Neural crest cell (in vitro differentiated cells): Measurements from ENCODE around the gene ZDHHC19. TPM values are rescaled to one million over a fixed set of nuclear protein-coding genes. Genes with fewer than 3 reads are reported as not detected.

Experiments
- DNase-seq: peaks from one replicate; pipeline ENCODE4 v3.0.0; 2021; ENCODE audit warnings: low read depth, mixed read lengths, low spot score
- H3K27ac Mint-ChIP-seq: one replicate; pipeline ENCODE4 v1.8.0; 2021; ENCODE audit warnings: mild to moderate bottlenecking, mixed read lengths; ENCODE audit not compliant: unreplicated experiment
- H3K27me3 Mint-ChIP-seq: 2 replicates; pipeline ENCODE4 v1.8.0; 2021; ENCODE audit warnings: low read depth, mild to moderate bottlenecking, mixed read lengths
- H3K36me3 Mint-ChIP-seq: 2 replicates; pipeline ENCODE4 v1.8.0; 2021; ENCODE audit warnings: low read depth, mild to moderate bottlenecking, mixed read lengths
- H3K4me1 Mint-ChIP-seq: 2 replicates; pipeline ENCODE4 v1.8.0; 2021; ENCODE audit warnings: mixed read lengths
- H3K4me3 Mint-ChIP-seq: one replicate; pipeline ENCODE4 v1.8.0; 2021; ENCODE audit warnings: mild to moderate bottlenecking, mixed read lengths
- H3K9me3 Mint-ChIP-seq: 2 replicates; pipeline ENCODE4 v1.8.0; 2021; ENCODE audit warnings: mixed read lengths
- long read RNA-seq: library from polyadenylated mRNA; unstranded; transcript quantifications from one replicate; pipeline ENCODE4 v2.0.0, GENCODE V29; 2020
- total RNA-seq: library from RNA; stranded (reverse); gene quantifications from 2 replicates; pipeline ENCODE4 v1.2.1, GENCODE V29; 2021
- TF ChIP-seq, protein P1 (sequence below): fragments of 200-600 bp; sonication (generic); conservative IDR thresholded peaks from 2 replicates; pipeline ENCODE4 v1.5.0; 2021; ENCODE audit warnings: antibody characterized with exemption, mild to moderate bottlenecking

ZDHHC19 gene, protein sequence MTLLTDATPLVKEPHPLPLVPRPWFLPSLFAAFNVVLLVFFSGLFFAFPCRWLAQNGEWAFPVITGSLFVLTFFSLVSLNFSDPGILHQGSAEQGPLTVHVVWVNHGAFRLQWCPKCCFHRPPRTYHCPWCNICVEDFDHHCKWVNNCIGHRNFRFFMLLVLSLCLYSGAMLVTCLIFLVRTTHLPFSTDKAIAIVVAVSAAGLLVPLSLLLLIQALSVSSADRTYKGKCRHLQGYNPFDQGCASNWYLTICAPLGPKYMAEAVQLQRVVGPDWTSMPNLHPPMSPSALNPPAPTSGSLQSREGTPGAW
- total RNA-seq: not detected in 2 replicates
- long read RNA-seq: 0 reads

DNA sequence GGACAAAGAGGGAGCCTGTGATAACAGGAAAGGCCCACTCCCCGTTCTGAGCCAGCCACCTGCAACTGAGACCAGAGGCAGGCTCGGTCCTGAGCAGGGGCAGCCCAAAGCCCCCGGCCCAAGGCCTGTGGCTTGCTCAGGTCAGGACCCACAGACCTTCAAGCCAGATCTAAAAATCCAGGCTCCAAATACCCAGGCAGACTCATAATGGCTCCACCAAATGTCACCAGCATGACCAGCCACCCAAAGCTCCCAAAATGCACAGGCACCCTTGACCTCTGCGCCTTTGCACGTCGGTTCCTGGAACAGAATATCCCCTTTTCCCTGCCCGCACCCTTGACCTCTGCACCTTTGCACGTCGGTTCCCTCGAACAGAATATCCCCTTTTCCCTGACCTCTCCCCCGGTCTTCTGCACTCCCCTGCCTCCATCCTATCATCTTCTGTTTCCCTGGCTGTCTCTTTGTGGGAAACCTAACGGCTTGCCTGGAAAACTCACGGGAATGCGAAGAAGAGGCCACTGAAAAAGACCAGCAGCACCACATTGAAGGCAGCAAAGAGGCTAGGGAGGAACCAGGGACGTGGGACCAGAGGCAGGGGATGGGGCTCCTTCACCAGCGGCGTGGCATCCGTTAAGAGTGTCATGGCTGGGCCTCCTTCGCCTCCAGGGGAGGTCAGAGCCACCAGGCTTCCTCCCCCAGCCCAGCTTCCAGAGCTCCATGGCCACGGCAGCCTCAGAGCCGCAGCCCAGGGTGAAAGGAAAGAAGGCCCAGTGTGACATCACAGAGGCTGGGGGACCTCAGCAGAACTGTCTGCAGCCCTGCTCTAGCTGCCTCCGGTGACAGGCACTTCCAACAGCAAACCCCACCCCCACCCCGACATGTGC is at the start of gene ZDHHC19:
ZDHHC19 (minus strand) TSS at position 728 of the 884 bp plus-strand sequence; CDS start at position 643, 85 bp downstream.
- Mint-ChIP-seq H3K27ac (no peak within 1 kb of the TSS), H3K4me1 (peaks cover 28% of the 10 kb centered on the region), H3K4me3 (no peak within 1 kb of the TSS), H3K36me3 (no peaks in the 10 kb centered on the region), H3K9me3 (no peaks in the 10 kb centered on the region), H3K27me3 (peaks cover 5% of the 10 kb centered on the region)
- TF ChIP-seq, protein P1, sequence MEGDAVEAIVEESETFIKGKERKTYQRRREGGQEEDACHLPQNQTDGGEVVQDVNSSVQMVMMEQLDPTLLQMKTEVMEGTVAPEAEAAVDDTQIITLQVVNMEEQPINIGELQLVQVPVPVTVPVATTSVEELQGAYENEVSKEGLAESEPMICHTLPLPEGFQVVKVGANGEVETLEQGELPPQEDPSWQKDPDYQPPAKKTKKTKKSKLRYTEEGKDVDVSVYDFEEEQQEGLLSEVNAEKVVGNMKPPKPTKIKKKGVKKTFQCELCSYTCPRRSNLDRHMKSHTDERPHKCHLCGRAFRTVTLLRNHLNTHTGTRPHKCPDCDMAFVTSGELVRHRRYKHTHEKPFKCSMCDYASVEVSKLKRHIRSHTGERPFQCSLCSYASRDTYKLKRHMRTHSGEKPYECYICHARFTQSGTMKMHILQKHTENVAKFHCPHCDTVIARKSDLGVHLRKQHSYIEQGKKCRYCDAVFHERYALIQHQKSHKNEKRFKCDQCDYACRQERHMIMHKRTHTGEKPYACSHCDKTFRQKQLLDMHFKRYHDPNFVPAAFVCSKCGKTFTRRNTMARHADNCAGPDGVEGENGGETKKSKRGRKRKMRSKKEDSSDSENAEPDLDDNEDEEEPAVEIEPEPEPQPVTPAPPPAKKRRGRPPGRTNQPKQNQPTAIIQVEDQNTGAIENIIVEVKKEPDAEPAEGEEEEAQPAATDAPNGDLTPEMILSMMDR: no peak
- no peak for DNase-seq

DNA sequence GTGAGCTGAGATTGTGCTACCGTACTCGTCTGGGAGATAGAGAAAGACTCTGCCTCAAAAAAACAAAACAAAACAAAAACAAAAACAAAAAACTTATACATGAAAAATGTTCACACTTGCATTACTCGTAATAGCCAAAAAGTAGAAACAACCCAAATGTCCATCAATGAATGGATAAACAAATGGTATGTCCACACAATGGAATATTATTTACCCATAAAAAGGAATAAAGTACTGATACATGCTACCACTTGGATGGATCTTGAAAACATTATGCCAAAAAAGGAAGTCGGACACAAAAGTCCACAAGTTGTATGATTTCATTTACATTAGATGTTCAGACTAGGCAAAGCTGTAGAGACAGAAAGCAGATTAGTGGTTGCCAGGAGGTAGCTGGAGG is 49.6 kb upstream of the ZDHHC19 start:
- Mint-ChIP-seq H3K36me3 (peaks cover 13% of the 10 kb centered on the region), H3K4me1 (no peaks in the 10 kb centered on the region), H3K9me3 (no peaks in the 10 kb centered on the region), H3K27ac (no peak overlapping the region), H3K27me3 (no peaks in the 10 kb centered on the region), H3K4me3 (no peak overlapping the region)
- TF ChIP-seq, protein P1: no peak
- DNase-seq: no peak

DNA sequence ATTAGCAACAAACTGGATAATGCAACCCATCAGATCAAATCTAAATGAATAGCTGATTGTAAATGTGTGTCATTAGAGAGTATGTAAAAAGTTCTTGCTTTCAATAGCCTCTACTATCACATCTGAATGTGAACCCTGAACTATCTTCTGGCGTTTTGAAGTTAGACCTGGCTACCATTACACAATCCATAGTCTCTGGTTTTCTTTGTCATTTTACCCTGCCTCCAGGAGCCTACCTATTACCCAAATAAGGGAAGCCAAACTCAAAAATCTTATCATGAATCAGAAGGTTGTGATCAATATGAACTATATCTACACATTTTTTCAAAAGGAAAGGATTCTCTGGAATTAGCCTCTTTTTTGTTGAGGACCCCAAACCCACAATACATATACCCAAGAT is 44.6 kb upstream of the ZDHHC19 start:
- no peaks in the 10 kb centered on the region for H3K27me3 Mint-ChIP-seq
- no peaks in the 10 kb centered on the region for H3K9me3 Mint-ChIP-seq
- no peak overlapping the region for H3K4me3 Mint-ChIP-seq
- no peak overlapping the region for H3K27ac Mint-ChIP-seq
- DNase-seq: no peak
- TF ChIP-seq, protein P1: no peak
- no peaks in the 10 kb centered on the region for H3K4me1 Mint-ChIP-seq
- H3K36me3 Mint-ChIP-seq: peaks cover 6% of the 10 kb centered on the region

DNA sequence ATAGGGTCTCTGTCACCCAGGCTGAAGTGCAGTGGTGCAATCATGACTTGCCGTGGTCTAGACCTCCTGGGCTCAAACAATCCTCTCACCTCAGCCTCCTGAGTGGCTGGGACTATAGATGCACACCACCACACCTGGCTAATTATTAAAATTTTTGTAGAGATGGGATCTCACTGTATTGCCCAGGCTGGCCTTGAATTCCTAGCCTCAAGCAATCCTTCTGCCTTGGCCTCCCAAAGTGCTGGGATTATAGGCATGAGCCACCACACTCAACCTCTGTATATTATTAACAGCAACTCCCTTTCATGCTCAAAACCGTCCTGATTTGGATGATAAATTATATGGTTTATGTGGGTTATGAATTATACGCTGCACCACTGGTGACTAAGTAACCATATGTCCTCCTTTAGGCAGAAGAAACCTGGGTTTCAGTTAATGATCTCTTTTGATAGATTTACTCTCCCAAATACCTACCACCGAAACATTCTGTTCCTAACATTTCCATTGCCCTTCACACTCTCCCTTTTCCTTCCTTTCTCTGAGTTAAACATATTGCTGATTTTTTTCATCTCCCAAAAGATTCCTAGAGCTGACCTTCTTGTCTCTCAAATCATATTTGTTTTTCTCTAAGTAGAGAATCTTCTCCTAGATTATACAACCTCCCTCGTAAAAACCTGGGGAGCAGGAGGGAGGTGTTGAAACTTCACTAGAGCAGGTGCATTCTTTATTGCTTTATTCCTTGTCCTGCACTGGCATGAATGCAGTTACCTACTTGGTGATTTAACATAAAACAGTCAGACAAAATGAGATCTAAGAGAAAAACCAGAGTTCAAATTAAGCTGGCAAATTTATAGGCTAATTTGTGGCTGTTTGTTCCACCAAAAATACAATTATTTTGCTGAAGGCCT is 43.4 kb upstream of the ZDHHC19 start:
- TF ChIP-seq, protein P1: no peak
- Mint-ChIP-seq H3K4me1 (no peaks in the 10 kb centered on the region), H3K27me3 (no peaks in the 10 kb centered on the region), H3K9me3 (no peaks in the 10 kb centered on the region), H3K36me3 (peaks cover 6% of the 10 kb centered on the region), H3K27ac (no peak overlapping the region), H3K4me3 (no peak overlapping the region)
- DNase-seq: no peak

DNA sequence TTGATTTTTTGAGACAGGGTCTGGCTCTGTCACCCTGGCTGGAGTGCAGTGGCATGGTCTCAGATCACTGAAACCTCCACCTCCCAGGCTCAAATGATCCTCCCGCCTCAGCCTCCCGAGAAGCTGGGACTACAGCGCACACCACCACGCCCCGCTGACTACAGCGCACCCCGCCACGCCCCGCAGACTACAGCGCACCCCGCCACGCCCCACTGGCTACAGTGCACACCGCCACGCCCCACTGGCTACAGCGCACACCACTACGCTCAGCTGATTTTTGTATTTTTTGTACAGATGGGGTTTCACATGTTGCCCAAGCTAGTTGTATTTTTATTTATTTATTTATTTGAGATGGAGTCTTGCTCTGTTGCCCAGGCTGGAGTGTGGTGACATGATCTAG is 40.7 kb upstream of the ZDHHC19 start:
- DNase-seq: no peak
- Mint-ChIP-seq H3K4me1 (no peaks in the 10 kb centered on the region), H3K9me3 (no peaks in the 10 kb centered on the region), H3K4me3 (no peak overlapping the region), H3K36me3 (peaks cover 6% of the 10 kb centered on the region), H3K27ac (no peak overlapping the region), H3K27me3 (no peaks in the 10 kb centered on the region)
- TF ChIP-seq, protein P1: no peak
